GM10266 (cell line): ENCODE measurements around the gene GNAT2.

Experiments used
- DNase-seq: peaks from one replicate; pipeline ENCODE4 v3.0.0; 2012; ENCODE audit errors: extremely low spot score
- CTCF ChIP-seq: IDR thresholded peaks from 2 replicates; pipeline ENCODE4 v1.5.1; 2012; ENCODE audit warnings: mild to moderate bottlenecking, low read depth; ENCODE audit not compliant: control insufficient read depth, insufficient read depth; ENCODE audit errors: missing control alignments

Gene GNAT2

GRCh38 chr1:109641078-109641740 is 21.8 kb upstream of the GNAT2 start:
- DNase-seq, result no peak
- TF ChIP-seq CTCF, result no peak

- DNase-seq, result peak; percentile 72
- peak; percentile 95 for TF ChIP-seq CTCF
Measured at GRCh38 chr1:109640285-109640865, 21.0 kb upstream of the GNAT2 start.

GRCh38 chr1:109639841-109640184 is 20.4 kb upstream of the GNAT2 start:
- no peak for DNase-seq
- no peak for TF ChIP-seq CTCF

GRCh38 chr1:109639063-109639840 is 19.8 kb upstream of the GNAT2 start:
- DNase-seq, result no peak
- no peak for TF ChIP-seq CTCF

GRCh38 chr1:109637446-109637845 is 18.0 kb upstream of the GNAT2 start:
- no peak for TF ChIP-seq CTCF
- DNase-seq, result no peak

- DNase-seq, result no peak
Measured at GRCh38 chr1:109636201-109636952, 17.0 kb upstream of the GNAT2 start.

More at GRCh38 chr1:109636201-109636952, 17.0 kb upstream of the GNAT2 start:
- no peak for TF ChIP-seq CTCF
